T-helper 22 cell (primary cell): ENCODE measurements around the gene AHNAK2.
A peak's percentile ranks its signal among the peaks of the same experiment; 100 is the strongest.

Experiments
- DNase-seq: peaks from one replicate; pipeline ENCODE4 v3.0.0-alpha.2; 2020; ENCODE audit warnings: low read depth

The AHNAK2 gene

DNA sequence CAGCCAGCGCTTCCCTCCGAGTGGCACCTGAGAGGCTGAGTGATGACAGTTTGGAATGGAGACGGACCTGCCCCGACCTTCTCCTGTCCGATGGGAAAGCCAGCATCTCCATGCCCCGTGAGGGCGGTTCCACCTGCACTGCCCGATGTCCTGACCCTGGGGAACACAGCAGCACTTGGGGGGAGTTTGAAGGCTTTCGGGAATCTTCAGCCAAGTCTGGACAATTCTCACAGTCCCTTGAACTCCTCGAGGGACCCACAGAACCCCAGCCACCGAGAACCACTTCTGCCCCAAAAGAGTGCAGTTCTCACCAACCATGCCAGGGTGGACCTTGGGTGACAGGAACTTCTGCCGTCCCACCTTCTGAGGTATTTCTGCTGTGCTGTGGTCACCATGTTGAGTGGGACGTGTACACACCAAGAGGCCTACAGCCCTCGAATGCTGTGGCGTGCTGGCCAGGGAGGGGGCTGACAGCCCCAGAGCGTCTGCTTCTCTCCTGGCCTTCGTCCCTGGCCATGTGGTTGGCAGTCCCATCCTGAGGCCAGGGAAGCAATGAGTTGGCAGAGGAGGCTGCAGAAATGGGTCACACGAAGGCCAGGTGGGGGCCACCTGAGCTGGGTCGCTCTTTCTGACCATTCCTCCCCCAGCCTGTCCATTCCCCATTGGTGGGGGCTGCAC, 8.5 kb upstream of the AHNAK2 start:
- no peak for DNase-seq

DNA sequence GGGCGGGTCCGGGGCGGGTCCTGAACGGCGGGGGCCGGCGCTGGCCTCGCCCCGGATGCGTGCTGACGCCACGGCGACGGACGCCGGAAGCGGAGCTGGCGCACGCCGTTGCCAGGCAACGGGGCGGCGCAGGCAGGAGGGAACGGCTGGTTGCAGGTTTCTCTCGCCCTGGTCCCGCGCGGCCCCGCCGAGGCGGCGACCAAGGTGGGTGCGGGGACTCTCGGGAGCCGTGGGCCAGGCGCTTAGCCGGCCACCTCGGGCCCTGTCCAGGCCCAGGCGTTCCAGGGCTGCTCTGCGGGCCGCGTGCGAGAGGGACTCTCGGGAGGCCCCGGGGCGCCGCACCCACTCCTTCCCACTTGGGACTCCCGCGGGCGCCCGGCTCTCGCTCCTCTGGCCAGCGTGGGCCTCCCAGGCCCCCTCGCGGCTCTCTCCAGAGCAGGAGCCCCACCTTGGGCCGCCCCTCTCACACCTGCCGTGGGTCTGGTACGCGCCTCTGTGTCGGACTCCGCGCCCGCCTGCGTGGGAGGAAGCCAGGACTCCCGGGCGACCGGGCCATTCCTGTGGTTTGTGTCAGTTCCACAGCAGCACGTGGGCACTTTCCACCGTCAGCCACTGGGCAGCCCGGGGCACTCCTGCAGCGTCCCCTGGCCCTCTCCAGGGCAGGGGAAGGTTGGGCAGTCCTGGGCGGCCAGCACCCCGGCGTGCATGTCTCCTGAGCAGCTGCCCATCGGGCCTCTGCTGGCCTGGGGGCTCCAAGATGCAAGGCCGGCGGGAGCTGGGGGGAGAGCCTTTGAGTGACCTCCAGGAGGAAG, 7.7 kb upstream of the AHNAK2 start, which contains the start of gene CLBA1:
CLBA1 (plus strand) TSS at position 114 of the 812 bp plus-strand sequence; CDS start at position 758, 644 bp downstream.
- peak; percentile 80 for DNase-seq

DNA sequence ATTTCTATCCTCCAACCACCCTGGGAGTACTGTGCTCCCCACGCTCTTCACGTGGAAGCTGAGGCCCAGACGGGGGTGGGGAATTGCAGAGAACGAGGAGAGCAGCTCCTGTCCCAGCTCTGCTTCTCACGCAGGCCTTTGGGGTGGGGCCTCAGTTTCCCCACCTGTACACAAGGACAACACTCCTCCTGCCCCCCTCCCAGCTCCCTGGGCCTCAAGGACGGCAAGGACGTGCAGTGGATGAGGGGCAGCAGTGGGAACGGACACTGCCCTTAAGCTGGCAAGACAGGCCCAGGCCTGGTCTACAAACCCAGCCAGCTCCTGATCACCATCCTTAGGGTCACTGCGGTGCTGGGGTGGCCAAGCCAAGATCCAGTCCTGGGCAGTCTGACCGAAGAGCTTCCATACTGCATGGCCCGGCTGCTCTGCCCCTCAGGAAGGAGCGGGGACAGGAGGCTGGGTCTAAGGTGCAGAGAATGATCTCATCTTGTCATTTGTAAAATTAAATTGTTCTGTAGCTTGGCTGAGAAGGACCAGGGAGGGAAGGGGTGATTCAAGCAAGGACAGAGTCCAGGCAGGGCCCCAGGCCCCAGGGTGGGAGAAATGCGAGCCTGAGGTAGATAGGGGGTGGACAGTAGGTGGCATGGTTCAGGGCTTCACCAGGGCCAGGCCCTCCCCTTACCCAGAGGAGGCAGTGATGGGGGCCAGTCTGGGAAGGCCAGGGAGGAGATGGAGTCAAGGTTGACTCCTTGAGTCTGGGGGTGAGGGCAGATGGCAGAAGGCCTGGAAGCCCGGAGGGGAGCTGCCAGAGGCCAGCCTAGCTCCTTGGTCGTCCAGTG, 6.1 kb upstream of the AHNAK2 start:
- no peak for DNase-seq

DNA sequence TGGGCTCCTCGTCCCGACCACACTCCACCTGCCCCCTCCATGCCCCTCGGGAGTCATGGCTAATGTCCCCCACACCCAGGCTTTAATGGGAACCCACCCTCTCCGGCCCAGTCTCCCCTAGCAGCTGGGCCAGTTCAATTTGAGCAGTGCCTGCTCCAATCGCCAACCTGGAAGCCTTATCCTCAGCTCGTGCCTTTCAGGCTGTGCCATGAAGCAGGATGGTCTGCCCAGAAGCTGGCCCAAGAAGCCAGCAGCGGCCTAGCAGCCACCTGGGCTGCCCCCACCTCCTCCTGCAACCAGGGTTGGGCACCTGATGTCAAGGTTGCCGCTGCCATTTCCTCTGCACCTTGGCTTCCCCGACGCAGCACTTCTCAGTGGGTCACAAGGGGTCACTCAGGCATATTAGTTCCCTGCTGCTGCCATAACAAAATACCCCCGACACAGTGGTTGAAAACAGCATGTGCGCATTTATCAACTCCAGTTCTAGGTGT, 5.1 kb upstream of the AHNAK2 start:
- DNase-seq = no peak

DNA sequence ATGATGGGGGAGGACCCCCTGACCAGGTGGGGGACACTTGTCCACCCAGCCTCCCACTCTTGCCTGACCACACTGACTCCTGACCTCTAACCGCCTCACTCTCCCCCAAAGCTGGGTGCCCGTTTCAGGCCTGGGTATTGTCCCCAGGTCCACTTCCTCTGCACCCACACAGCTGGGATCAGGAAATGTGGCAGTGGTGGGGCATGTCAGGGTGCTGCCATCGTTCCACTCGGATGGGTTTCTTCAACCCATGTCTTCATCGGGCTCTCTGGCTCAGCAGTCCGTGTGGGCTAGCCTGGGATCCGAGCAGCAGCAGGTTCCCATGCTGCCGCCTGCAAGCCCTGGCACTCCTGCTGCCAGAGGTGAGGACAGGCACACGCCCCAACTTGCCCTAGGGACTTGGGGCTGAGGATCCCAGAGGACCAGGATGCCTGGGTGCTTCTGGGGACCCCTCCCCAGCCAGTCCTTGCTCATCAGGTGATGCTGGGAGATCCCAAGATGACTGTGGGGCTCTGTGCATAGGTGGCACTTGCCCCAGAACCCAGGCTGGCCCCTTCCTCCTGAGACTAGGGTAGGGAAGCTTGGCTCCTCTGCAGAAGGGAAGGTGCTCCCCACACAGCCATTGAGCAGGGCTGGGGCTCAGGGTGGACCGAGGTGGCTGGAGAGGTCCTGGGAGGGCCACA, 4.5 kb upstream of the AHNAK2 start:
- no peak for DNase-seq

DNA sequence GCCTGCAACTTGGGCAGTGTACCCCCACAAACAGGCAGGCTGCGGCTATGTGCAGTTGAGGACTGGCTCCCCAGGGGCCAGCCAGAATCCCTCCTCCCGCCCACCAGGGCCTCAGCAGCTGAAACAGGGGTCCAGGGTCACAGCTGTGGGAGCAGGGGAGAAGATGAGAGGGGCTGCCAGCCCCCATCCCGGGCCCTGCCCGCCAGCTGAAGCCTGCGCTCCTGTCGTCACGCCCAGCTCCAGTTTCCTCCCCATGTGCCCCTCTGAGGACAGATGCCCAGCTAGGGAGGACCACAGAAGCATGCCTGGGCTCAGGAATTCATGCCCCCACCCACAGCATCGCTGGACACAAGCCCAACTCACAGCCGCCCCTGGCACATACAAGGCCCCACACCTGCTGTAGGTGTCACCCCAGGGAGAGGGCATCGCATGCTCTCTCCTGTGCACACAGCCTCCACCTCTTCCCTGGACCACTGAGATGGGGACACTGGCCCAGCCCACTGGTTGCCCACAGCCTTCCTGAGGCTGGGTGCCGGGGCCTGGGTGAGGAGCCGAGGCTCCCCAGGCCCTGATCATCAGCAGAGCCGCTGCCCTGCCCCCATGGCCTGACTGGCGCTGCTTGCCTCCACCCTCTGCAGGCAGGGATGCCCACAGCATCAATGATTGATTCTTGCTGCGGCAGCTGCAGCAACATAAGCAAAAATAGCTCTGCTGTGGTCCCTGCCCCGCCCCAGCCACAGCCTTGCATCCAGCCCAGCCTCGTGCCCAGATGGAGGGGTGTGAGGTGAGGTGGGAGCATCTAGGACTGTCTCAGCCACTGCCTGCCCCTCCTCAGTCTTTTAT, 3.7 kb upstream of the AHNAK2 start:
- DNase-seq = no peak

DNA sequence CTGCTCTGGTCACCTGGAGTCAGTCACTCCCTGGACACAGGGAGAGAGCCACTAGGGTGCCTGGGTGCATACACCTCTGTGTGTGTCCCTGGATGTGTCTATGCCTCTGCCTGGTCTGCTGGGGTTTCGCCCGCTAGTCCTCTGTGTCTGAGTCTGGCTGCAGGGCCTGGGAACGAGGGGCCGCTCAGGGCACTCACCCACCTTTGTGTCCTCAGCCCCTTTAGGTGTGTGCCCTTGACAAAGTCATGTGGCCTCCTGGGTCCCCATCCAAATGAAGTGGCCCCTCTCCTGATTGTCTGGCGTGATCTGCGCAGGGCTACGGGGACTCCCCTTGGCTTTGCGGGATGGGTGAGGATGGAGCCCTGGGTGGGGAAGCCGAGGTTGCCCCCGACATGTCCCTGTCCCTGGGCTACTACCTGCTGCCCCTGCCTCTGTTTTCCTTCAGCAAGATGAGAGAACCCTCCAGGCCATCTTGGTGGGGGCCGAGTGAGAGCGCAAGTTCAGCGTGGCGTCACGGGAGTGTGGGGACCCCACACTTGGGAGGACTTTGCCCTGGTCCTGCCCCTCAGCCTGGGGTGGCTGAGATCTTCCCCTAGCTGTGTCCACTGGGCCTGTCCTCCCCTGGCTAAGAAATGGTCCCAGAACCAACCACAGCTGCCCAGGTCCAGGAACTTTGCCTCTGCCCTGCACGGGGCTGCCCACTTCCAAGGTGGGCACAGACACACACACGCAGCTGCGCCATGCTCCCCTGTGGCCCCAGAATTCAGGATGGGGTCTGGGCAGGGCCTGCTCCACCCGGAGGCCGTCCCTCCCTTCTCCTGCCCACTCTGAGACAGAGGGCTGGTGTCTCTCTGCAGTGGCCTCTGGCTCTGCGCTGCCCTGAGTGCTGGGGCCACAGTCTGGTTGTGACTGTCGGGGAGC, 2.7 kb upstream of the AHNAK2 start:
- no peak for DNase-seq

DNA sequence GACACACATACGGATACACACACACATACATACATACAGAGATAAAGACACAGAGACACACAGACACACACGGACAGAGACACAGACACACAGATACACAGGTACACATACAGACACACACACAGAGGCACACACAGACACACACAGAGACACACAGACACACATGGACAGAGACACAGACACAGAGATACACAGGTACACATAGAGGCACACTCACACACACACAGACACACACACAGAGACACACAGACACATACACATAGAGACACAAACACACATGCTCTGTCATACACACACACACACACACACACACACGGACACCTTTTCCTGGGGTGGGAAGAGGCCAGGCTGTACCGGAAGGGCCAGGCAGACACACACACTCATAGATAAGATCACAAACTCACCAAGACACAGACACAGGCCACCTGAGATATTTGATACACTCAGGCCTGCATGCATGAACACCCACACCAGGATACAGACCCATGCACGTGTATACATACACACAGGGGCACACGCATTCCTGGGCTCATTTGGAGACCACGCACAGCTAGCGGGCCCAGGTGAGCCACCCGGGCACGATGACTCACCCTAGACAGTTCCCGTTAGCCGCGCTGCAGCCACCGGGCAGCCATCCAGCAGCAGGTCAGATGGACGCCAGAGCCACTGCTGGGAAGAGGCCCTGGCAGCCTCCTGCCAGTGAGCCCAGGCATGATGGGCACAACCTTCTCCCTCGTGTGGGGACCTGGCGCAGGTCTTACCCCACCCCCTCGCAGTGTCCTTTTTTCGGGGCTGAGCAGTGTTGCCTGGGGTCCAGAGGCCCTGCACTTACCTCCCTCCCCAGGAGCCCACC, 1.8 kb upstream of the AHNAK2 start:
- DNase-seq = no peak

DNA sequence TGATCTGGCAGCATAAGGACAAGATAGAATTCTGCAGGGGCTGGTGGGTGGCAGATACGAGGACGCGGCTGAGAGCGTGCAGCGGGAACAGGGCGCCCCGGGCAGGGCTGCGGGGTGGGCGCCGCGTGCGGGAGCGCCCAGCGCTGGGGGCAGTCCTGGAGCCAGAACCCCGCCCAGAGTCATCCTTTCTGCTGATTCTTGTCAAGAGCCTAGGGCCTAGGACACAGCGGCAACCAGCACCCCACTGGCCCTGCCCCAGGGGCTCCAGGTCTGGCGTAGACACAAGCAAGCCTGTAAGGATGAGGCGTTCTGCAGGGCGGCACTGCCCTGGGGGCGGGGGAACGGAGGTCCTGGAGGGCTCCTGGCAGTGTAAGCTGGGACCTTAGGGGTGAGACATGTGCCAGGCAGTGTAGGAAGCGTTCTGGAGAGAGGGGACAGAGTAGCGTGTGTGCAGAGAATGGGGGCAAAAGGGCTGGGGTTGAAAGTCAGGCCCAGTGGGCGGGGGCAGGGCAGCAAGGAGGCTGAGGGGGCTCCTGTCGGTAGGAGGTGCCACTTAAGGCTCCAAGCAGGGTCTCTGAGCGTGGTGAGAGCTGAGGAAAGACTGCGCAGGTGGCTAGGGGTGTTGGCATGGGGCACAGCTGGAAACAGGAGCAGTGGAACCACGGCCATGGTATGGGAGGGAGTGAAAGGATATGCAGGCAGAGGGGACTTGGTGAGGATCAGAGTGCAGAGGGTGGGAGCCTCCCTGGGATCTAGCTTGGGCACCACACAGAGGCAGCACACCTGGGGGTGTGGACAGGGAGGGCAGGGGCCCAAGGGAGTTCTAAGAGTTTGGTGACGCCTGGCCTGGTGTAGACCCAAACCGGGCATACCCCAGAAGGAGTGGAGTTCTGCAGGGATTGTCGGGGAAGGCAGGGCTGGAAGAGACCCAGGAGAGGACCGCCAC, 845 bp upstream of the AHNAK2 start:
- no peak for DNase-seq

DNA sequence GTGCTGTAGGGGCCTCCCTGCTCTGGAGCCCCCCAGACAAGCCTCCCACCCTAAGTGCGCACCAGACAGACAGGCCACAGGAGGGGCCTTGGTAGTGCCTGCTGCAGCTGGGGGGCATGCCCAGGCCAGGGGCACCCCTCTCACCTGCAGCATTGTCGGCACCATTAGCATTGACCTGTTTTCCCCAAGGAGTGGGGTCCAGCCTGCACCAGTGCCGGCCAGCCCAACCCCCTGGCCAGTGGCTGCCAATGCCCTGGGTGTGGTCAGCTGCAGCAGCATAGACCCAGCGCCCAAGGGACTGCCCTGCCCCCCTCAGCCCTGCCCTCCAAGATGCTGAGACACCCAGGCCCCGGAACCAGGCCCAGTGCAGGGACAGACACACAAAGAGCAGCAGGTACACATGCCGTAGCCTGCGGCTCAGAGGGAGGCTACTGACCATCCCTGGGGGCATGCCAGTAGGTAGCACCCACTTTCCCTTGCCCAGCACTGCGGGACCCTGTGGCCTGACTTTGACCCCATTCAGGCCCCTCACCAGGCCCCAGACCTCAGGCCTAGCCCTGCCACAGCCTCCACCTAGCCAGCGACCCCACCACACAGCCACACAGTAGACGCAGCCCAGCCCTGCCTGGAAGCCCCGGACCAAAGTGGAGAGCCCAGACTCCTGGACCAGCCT, 1.0 kb downstream of the AHNAK2 start:
- DNase-seq = no peak

DNA sequence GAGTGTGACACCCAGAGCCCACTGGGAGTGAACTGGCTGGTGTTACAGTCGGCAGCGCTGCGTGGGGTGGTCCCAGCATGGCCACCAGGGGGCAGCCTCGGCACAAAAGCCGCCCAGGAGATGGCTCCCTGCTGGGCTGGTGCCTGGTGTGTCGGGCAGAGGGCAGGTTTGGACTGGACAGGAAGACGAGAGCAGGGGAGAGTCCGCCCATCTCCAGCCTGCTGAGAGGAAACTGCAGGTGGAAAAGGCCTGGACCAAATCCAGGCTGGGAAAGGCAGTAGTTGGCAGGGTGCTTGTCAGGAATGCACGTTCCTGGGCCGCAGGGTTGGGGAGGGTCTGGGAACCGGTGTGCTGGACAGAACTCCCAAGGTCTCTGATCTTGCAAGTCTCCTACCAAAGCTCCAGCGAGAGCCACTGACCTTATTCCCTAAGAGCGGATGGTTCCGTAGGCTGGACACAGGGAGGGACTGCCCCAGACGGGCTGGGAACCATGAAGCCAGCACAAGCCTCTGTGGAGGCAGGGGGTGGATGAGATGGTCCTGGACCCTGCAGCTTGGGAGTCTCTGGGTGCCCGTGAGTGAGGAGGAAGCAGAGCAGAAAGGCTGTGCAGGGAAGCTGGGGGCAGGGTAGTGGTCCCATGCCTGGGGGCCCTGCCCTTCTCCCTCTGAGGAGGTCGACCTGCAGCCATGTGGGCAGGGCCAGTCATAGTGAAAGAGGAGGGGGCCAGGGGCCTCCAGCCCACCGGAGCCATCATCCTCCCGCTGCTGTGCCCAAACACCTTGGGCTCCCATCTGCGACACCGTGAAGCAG, 1.8 kb downstream of the AHNAK2 start:
- DNase-seq = peak; percentile 61

DNA sequence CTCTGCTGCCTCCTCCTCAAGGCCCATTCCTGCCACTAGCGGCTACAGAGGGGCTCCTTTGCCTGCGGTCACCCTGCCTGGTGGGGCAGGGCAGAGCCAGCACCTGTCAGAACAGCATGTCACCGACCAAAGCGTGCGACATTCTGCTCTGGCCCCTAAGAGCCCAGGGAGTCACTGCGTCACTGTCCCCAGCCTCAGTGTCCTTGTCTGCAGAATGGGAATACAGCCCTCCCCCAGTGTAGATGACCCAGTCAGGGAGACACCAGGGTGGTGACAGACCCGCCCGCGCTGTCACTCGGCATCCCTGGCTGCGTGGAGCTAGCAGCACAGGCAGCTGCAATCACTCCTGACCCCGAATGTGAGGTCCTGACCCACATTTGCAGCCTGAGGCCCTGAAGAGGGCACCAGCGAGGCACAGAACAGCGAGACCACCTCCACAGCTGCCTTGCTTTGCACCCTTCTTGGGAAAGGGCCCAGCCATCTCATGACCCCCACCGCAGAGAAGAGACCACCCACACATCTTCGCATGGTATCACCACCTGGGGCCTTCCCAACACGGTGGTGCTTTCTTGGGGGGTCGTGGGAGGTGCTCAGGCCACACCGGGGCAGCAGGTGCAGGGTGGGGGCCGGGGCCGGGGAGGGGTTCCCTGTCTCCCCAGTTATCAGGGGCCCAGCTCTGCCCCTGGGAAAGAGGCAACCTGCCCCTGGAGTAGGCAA, 2.5 kb downstream of the AHNAK2 start:
- DNase-seq = no peak

DNA sequence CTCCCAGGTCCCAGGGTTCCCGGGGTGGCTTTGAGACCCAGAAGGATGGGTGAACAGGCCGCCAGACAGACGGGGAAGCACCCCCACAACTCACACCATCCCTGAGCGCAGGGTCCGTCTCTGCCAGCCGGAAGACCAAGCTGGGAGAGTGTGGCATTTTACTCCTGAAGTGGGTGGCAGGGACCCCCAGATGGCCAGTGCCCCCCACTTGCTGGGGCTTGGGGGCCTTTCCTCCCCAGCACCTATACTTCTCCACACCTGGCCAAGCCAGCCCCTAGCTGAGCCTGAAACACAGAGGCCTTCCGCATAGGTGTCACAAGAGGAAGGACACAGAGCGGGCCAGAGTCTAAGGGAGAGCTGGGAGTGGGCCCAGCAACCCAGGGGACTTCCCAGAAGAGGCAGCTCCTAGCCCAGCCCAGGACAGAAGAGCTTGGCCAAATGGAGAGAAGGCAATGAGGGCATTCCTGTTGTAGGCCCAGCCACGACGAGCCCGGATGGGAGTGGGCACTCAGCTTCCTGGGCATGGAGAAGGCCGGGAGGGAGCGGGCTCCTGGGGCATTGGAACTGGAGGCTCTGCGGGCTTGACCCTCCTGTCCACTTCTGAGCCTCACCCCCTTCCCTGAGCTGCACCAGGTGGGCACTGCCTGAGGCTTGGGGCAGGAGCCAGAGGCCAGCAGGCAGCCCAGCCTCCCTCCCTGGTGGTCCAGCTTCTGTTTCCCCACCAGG, 3.3 kb downstream of the AHNAK2 start:
- DNase-seq = no peak

DNA sequence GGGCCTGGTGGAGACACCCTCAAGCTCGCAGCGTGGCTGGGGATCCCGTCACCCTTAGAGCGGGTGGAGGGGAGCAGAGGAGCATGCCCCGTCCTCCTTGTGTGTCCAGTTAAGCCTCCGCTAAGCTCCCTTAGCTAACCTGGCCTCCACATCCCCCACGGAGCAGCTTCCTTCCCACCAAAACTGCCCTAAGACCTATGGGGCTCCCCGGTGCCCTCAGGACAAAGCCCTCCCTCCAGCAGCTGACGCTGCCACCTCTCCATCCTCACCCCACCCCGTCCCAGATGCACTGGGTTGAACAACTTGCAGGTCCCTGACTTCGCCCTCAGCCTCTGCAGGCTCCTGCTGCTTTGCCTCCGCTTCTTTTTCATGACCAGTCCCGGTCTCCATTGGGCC, 4.0 kb downstream of the AHNAK2 start:
- no peak for DNase-seq
